GM18868 (cell line): ENCODE data around the gene NAT14.

ENCODE experiments used
- ATAC-seq: cut with Tn5 transposase; IDR thresholded peaks from one replicate; pipeline ENCODE4 v1.9.1; 2021; ENCODE audit warnings: mild to moderate bottlenecking, moderate library complexity; ENCODE audit not compliant: unreplicated experiment

NAT14 gene

GRCh38 chr19:55467236-55468053, 17.5 kb upstream of the NAT14 start:
- no peak for ATAC-seq

GRCh38 chr19:55468054-55468393, 17.0 kb upstream of the NAT14 start:
- ATAC-seq, result no peak

- no peak for ATAC-seq
Measured at GRCh38 chr19:55471266-55471665, 13.7 kb upstream of the NAT14 start.

- ATAC-seq, result no peak
Measured at GRCh38 chr19:55472463-55472862, 12.5 kb upstream of the NAT14 start.

GRCh38 chr19:55473225-55474012, 11.6 kb upstream of the NAT14 start:
- ATAC-seq, result no peak

- ATAC-seq, result no peak
Measured at GRCh38 chr19:55474269-55475265, 10.4 kb upstream of the NAT14 start.

- peak; percentile 93 for ATAC-seq
Measured at GRCh38 chr19:55476100-55476775, 8.8 kb upstream of the NAT14 start, which contains the start of gene ZNF628. Gene ZNF628, plus strand, starts transcription at chr19:55476617. Its CDS starts 3,294 bp downstream, at chr19:55479911.

GRCh38 chr19:55477905-55478304, 7.1 kb upstream of the NAT14 start:
- ATAC-seq, result no peak

- no peak for ATAC-seq
Measured at GRCh38 chr19:55478364-55478763, 6.6 kb upstream of the NAT14 start.

GRCh38 chr19:55479045-55479444, 5.9 kb upstream of the NAT14 start:
- ATAC-seq, result no peak

GRCh38 chr19:55479451-55480230, 5.3 kb upstream of the NAT14 start:
- no peak for ATAC-seq

GRCh38 chr19:55481148-55481793, 3.7 kb upstream of the NAT14 start:
- no peak for ATAC-seq

GRCh38 chr19:55481794-55482155, 3.2 kb upstream of the NAT14 start:
- ATAC-seq, result no peak

GRCh38 chr19:55482156-55482961, 2.6 kb upstream of the NAT14 start:
- ATAC-seq, result no peak

- ATAC-seq, result no peak
Measured at GRCh38 chr19:55482967-55483705, 1.9 kb upstream of the NAT14 start.

- no peak for ATAC-seq
Measured at GRCh38 chr19:55483706-55484592, 1.0 kb upstream of the NAT14 start.
